PC-9 (cell line): ENCODE data around the gene BCDIN3D. TPM values are rescaled to one million over a fixed set of nuclear protein-coding genes. Genes with fewer than 3 reads are reported as not detected.

Experiments used
- BruUV-seq: library from RNA; stranded (reverse); fragments of 400-500 nt; replicated peaks from 2 replicates; lab custom pipeline; 2021; lab: Mats Ljungman, UMichigan
- CTCF ChIA-PET: fragments of 300-600 bp; sonication (Branson Sonifier 250); formaldehyde crosslinking; loops from one replicate; lab custom pipeline; 2022; ENCODE audit warnings: antibody characterized with exemption; lab: Charles Lee
- POLR2A ChIA-PET: fragments of 300-600 bp; sonication (Branson Sonifier 250); formaldehyde crosslinking; loops from one replicate; lab custom pipeline; 2022; ENCODE audit warnings: antibody characterized with exemption; ENCODE audit not compliant: unreplicated experiment; lab: Charles Lee
- DNase-seq, 2 experiments: peaks; one replicate each; pipeline versions ENCODE4 v3.0.0 to v3.0.0-alpha.2; 2015 to 2022; ENCODE audit warnings: mixed read lengths in 1 of 2
- H2AFZ ChIP-seq: fragments of 200-600 bp; sonication (generic); 2 replicates; pipeline ENCODE4 v1.8.1; 2017; ENCODE audit warnings: antibody characterized with exemption
- H3F3A ChIP-seq: fragments of 200-600 bp; sonication (generic); 2 replicates; pipeline ENCODE4 v1.8.1; 2017; ENCODE audit warnings: antibody characterized with exemption, mild to moderate bottlenecking, low read depth; ENCODE audit not compliant: insufficient read depth
- H3K27ac ChIP-seq: fragments of 200-600 bp; sonication (generic); 2 replicates; pipeline ENCODE4 v1.6.1; 2016; ENCODE audit warnings: mixed run types
- H3K27me3 ChIP-seq: fragments of 200-600 bp; sonication (generic); 2 replicates; pipeline ENCODE4 v1.6.1; 2016; ENCODE audit warnings: low read depth, mixed run types; ENCODE audit not compliant: insufficient read depth
- H3K36me3 ChIP-seq: fragments of 200-600 bp; sonication (generic); 2 replicates; pipeline ENCODE4 v1.6.1; 2016; ENCODE audit warnings: low read depth, mixed run types
- H3K4me1 ChIP-seq: fragments of 200-600 bp; sonication (generic); replicated peaks from 2 replicates; pipeline ENCODE4 v1.6.1; 2016; ENCODE audit warnings: mixed run types; ENCODE audit not compliant: insufficient read depth
- H3K4me2 ChIP-seq: fragments of 200-600 bp; sonication (generic); 2 replicates; pipeline ENCODE4 v1.6.1; 2017; ENCODE audit warnings: mixed run types
- H3K4me3 ChIP-seq: fragments of 200-600 bp; sonication (generic); 2 replicates; pipeline ENCODE4 v1.6.1; 2016; ENCODE audit warnings: mixed run types
- H3K79me2 ChIP-seq: fragments of 200-600 bp; sonication (generic); 2 replicates; pipeline ENCODE4 v1.6.1; 2017; ENCODE audit warnings: low read depth, mixed run types
- H3K9me2 ChIP-seq: fragments of 200-600 bp; sonication (generic); 2 replicates; pipeline ENCODE4 v1.8.1; 2017; ENCODE audit warnings: mild to moderate bottlenecking; ENCODE audit not compliant: insufficient read depth
- H3K9me3 ChIP-seq: fragments of 200-600 bp; sonication (generic); 2 replicates; pipeline ENCODE4 v1.8.1; 2016; ENCODE audit warnings: low read depth; ENCODE audit not compliant: insufficient read depth
- H4K20me1 ChIP-seq: fragments of 200-600 bp; sonication (generic); 2 replicates; pipeline ENCODE4 v1.8.1; 2017; ENCODE audit not compliant: insufficient read depth
- EZH2 ChIP-seq: fragments of 200-600 bp; sonication (generic); IDR thresholded peaks from 2 replicates; pipeline ENCODE4 v1.8.0; 2017; ENCODE audit warnings: antibody characterized with exemption, low read depth
- intact Hi-C: fragments of 100-400 bp; cut with micrococcal nuclease; formaldehyde crosslinking; loops from one replicate; pipeline ENCODE4 v1.10.0; 2022; ENCODE audit not compliant: unreplicated experiment
- total RNA-seq: library from RNA; stranded (reverse); gene quantifications from 2 replicates; pipeline ENCODE4 v1.2.3, GENCODE V29; 2021
- TF ChIP-seq, protein P1 (sequence below): fragments of 200-600 bp; sonication (generic); conservative IDR thresholded peaks from 2 replicates; pipeline ENCODE4 v1.6.1; 2017; ENCODE audit warnings: mixed run types, antibody characterized with exemption, mild to moderate bottlenecking, moderate library complexity

The BCDIN3D gene
- total RNA-seq, 1 experiment from 2014 or later = 4.7 TPM

DNA sequence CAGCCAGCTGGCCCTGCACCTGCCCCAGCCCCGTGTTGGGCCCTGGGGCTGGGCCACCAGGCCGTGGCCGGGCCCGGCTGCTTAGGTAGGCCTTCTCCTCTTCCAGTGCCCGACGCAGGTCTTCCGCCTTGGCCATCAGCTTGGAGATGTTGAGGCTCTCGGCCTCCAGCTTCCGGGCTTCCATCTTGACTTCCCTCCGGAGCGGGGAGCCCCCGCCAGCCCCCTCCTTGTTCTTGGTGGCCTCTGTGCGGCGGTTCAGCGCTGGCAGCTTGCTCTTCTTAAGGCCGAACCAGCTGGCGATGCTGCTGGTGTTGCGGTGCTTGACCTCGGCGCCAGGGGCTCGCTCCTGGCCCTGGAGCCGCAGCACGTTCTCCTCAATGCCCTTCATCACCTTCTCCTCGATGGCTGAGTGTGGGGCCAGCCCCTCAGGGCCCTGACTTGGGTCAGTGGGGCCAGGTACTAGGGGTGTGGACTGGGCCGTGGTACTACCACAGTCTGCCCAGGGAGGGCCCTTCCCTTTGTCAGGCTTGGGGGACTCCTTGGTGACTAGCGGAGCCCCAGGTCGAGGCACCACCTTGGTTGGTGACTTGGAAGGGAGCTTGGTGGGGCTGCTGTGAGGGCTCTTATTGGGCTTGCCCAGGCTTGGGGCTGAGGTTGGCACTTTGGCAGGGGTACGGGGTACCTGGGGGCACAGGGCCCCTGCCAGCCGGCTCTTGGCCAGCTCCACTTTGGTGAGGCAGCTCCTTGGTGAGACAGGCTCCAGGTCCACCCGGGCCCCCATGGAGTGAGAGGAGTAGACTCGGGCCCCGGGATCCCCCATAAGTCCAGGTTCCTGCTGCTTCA, 47.9 kb downstream of the BCDIN3D start:
- Histone ChIP-seq H3K4me1 (no peaks in the 10 kb centered on the region), H4K20me1 (no peaks in the 10 kb centered on the region), H3K9me2 (no peaks in the 10 kb centered on the region), H3K79me2 (no peaks in the 10 kb centered on the region), H3K4me3 (no peak overlapping the region), H3F3A (no peaks in the 10 kb centered on the region; the same call in 1 of the 2 replicates), H3K27me3 (no peaks in the 10 kb centered on the region), H3K9me3 (no peaks in the 10 kb centered on the region), H3K36me3 (no peaks in the 10 kb centered on the region), H3K27ac (no peak overlapping the region), H3K4me2 (no peak overlapping the region), H2AFZ (no peak overlapping the region)
- BruUV-seq = no TSS peak
- intact Hi-C loops = no loop called here
- DNase-seq = no peak
- CTCF ChIA-PET = no interaction called here
- POLR2A ChIA-PET = no interaction called here
- no peak for TF ChIP-seq EZH2
- TF ChIP-seq, protein P1, sequence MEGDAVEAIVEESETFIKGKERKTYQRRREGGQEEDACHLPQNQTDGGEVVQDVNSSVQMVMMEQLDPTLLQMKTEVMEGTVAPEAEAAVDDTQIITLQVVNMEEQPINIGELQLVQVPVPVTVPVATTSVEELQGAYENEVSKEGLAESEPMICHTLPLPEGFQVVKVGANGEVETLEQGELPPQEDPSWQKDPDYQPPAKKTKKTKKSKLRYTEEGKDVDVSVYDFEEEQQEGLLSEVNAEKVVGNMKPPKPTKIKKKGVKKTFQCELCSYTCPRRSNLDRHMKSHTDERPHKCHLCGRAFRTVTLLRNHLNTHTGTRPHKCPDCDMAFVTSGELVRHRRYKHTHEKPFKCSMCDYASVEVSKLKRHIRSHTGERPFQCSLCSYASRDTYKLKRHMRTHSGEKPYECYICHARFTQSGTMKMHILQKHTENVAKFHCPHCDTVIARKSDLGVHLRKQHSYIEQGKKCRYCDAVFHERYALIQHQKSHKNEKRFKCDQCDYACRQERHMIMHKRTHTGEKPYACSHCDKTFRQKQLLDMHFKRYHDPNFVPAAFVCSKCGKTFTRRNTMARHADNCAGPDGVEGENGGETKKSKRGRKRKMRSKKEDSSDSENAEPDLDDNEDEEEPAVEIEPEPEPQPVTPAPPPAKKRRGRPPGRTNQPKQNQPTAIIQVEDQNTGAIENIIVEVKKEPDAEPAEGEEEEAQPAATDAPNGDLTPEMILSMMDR = no peak

DNA sequence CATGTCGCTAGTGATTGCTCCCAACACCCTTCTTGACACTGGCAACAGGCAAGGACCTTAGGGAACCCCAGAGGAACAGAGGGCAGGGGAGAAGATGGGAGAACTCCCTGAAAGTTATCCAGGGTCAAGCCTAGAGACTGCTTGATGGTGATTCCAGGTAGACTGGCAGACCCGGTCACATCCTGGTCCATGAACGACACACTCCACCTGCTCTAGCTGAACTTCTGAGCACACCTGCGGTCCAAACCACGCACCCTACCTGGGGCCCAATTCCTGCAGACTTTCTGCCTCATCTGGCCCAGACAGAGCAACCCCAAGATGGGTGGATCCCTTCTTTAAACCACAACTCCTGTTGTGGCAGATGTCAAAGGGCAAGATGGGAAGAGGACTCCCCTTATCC, 48.9 kb downstream of the BCDIN3D start:
- intact Hi-C loops = no loop called here
- Histone ChIP-seq H2AFZ (no peak overlapping the region), H3K9me2 (no peaks in the 10 kb centered on the region), H3K27ac (no peak overlapping the region), H3K4me1 (no peaks in the 10 kb centered on the region), H3K36me3 (no peaks in the 10 kb centered on the region), H3K4me2 (no peak overlapping the region), H4K20me1 (no peaks in the 10 kb centered on the region), H3K27me3 (no peaks in the 10 kb centered on the region), H3K79me2 (no peaks in the 10 kb centered on the region), H3K9me3 (no peaks in the 10 kb centered on the region), H3K4me3 (no peak overlapping the region), H3F3A (no peaks in the 10 kb centered on the region; the same call in 1 of the 2 replicates)
- ChIA-PET POLR2A (no interaction called here), CTCF (no interaction called here)
- TF ChIP-seq EZH2 = no peak
- TF ChIP-seq, protein P1 = no peak
- no peak for DNase-seq
- no TSS peak for BruUV-seq

- Histone ChIP-seq H3K79me2 (no peaks in the 10 kb centered on the region), H3K4me3 (no peak overlapping the region), H4K20me1 (no peaks in the 10 kb centered on the region), H3K9me3 (no peaks in the 10 kb centered on the region), H3K4me2 (no peak overlapping the region), H3K27ac (no peak overlapping the region), H3F3A (no peaks in the 10 kb centered on the region; the same call in 1 of the 2 replicates), H3K36me3 (no peaks in the 10 kb centered on the region), H3K9me2 (no peaks in the 10 kb centered on the region), H3K27me3 (no peaks in the 10 kb centered on the region), H3K4me1 (no peaks in the 10 kb centered on the region), H2AFZ (no peak overlapping the region)
- no peak for DNase-seq
- intact Hi-C loops = no loop called here
- ChIA-PET POLR2A (no interaction called here), CTCF (no interaction called here)
- BruUV-seq = no TSS peak
- TF ChIP-seq EZH2 = no peak
- TF ChIP-seq, protein P1 = no peak
Observed at GRCh38 chr12:49793620-49794019, 49.3 kb downstream of the BCDIN3D start.
